Natural killer cell (primary cell): ENCODE results near the gene STAT6. TPM values are rescaled to one million over a fixed set of nuclear protein-coding genes. Genes with fewer than 3 reads are reported as not detected.
"Not testable (repeated sequence)": the region's sequence is repeated elsewhere in the genome, so short reads cannot be mapped to it uniquely, and the experiment has no call there.

ENCODE experiments used
- ATAC-seq, 3 donors: fragments of 150-1000 bp in 2 of 3; fragments of 200-7000 bp in 1 of 3; cut with Tn5 transposase; 1 replicate in 1 of 3; 2 replicates in 2 of 3; pipeline ENCODE4 v1.10.0; 2021; ENCODE audit warnings: mild to moderate bottlenecking in 2 of 3, moderate library complexity in 2 of 3
- DNase-seq, 2 donors: peaks; one replicate each; pipeline versions ENCODE4 v3.0.0 to v3.0.0-alpha.2; 2013 to 2021; ENCODE audit warnings: mixed read lengths in 1 of 2
- H3K27ac ChIP-seq: one replicate; pipeline ENCODE4 v1.5.1; 2013; ENCODE audit warnings: mild to moderate bottlenecking, low read length
- H3K27me3 ChIP-seq: one replicate; pipeline ENCODE4 v1.6.1; 2013; ENCODE audit warnings: low read length; ENCODE audit not compliant: control insufficient read depth, insufficient read depth
- H3K36me3 ChIP-seq: one replicate; pipeline ENCODE4 v1.6.1; 2013; ENCODE audit warnings: low read length; ENCODE audit not compliant: control insufficient read depth, insufficient read depth
- H3K4me1 ChIP-seq: one replicate; pipeline ENCODE4 v1.6.1; 2013; ENCODE audit warnings: low read length; ENCODE audit not compliant: control insufficient read depth, insufficient read depth
- H3K4me3 ChIP-seq: one replicate; pipeline ENCODE4 v1.5.1; 2013; ENCODE audit warnings: low read length
- H3K9me3 ChIP-seq: one replicate; pipeline ENCODE4 v1.6.1; 2013; ENCODE audit warnings: low read length; ENCODE audit not compliant: control insufficient read depth, insufficient read depth
- H3K27ac Mint-ChIP-seq, 2 donors: one replicate each; pipeline ENCODE4 v1.8.0; 2022; ENCODE audit warnings: mild to moderate bottlenecking in 2 of 2, mixed read lengths in 2 of 2, moderate library complexity in 1 of 2
- H3K27me3 Mint-ChIP-seq, 2 donors: one replicate each; pipeline ENCODE4 v1.8.0; 2022; ENCODE audit warnings: low read depth in 2 of 2, mixed read lengths in 2 of 2
- H3K36me3 Mint-ChIP-seq: one replicate; pipeline ENCODE4 v1.8.0; 2022; ENCODE audit warnings: mixed read lengths
- H3K4me1 Mint-ChIP-seq, 2 donors: one replicate each; pipeline ENCODE4 v1.8.0; 2022; ENCODE audit warnings: mixed read lengths in 2 of 2
- H3K4me3 Mint-ChIP-seq: one replicate; pipeline ENCODE4 v1.8.0; 2022; ENCODE audit warnings: mild to moderate bottlenecking, moderate library complexity, mixed read lengths
- H3K9me3 Mint-ChIP-seq, 2 donors: one replicate each; pipeline ENCODE4 v1.8.0; 2022; ENCODE audit warnings: mixed read lengths in 2 of 2
- CTCF ChIP-seq: fragments of 200-600 bp; IDR thresholded peaks from one replicate; pipeline ENCODE4 v1.8.0; 2022; ENCODE audit warnings: antibody characterized with exemption
- WGBS: methylation state at CpG from one replicate; pipeline ENCODE4 v1.1.7; 2013; ENCODE audit warnings: missing lambda C conversion rate; ENCODE audit not compliant: insufficient coverage; 5-methylcytosine and 5-hydroxymethylcytosine counted together
- intact Hi-C: fragments of 100-400 bp; cut with micrococcal nuclease; formaldehyde crosslinking; loops from one replicate; pipeline ENCODE4 v1.14.2; 2022
- total RNA-seq, 4 donors: library from RNA; stranded (reverse); fragments of 120-200 nt in 1 of 4; gene quantifications; one replicate each; pipeline versions ENCODE4 v1.2.3 to v1.2.4, GENCODE V29; 2013 to 2022

The STAT6 gene
- total RNA-seq, 3 donors from 2014 or later (not counting 1 experiment from before 2014, with no cell fraction given): 277 to 340 (median 319) TPM

- H3K9me3 ChIP-seq: no peaks in the 10 kb centered on the region
- H3K4me1 ChIP-seq: no peaks in the 10 kb centered on the region
- H3K4me3 Mint-ChIP-seq: no peak overlapping the region
- peaks cover 7% of the 10 kb centered on the region for H3K36me3 Mint-ChIP-seq
- H3K27me3 Mint-ChIP-seq: no peaks in the 10 kb centered on the region
- no peaks in the 10 kb centered on the region for H3K4me1 Mint-ChIP-seq
- no peaks in the 10 kb centered on the region for H3K9me3 Mint-ChIP-seq
- no peak overlapping the region for H3K4me3 ChIP-seq
- no peak for ATAC-seq
- WGBS: 74% methylated on average over 1 of the region's 1 CpG
- no peaks in the 10 kb centered on the region for H3K27me3 ChIP-seq
- no peak for DNase-seq
- H3K27ac Mint-ChIP-seq: no peak overlapping the region
- no peak for TF ChIP-seq CTCF
- H3K36me3 ChIP-seq: peaks cover 12% of the 10 kb centered on the region
- intact Hi-C loops: no loop called here
- H3K27ac ChIP-seq: no peak overlapping the region
Measured at GRCh38 chr12:57058454-57058853, 52.7 kb downstream of the STAT6 start.

GRCh38 chr12:57057067-57057751 lies 54.0 kb downstream of the STAT6 start:
- no peaks in the 10 kb centered on the region for H3K27me3 Mint-ChIP-seq
- peaks cover 12% of the 10 kb centered on the region for H3K36me3 ChIP-seq
- H3K27ac Mint-ChIP-seq: no peak overlapping the region
- no peak overlapping the region for H3K4me3 ChIP-seq
- WGBS: 100% methylated on average over 5 of the region's 6 CpGs
- no peaks in the 10 kb centered on the region for H3K9me3 ChIP-seq
- no peaks in the 10 kb centered on the region for H3K9me3 Mint-ChIP-seq
- no peak overlapping the region for H3K4me3 Mint-ChIP-seq
- no peak overlapping the region for H3K27ac ChIP-seq
- ATAC-seq (no peak), DNase-seq (no peak)
- H3K4me1 Mint-ChIP-seq: no peaks in the 10 kb centered on the region
- H3K36me3 Mint-ChIP-seq: peaks cover 7% of the 10 kb centered on the region
- H3K4me1 ChIP-seq: no peaks in the 10 kb centered on the region
- no peak for TF ChIP-seq CTCF
- no peaks in the 10 kb centered on the region for H3K27me3 ChIP-seq
- intact Hi-C loops: no loop called here

- Mint-ChIP-seq H3K4me3 (no peak overlapping the region), H3K27me3 (peaks cover 0 to 7% of the 10 kb centered on the region in 2 donors), H3K27ac (no peak overlapping the region), H3K4me1 (peaks cover 6% of the 10 kb centered on the region in 2 donors), H3K9me3 (no peaks in the 10 kb centered on the region), H3K36me3 (peaks cover 7% of the 10 kb centered on the region)
- no peaks in the 10 kb centered on the region for H3K9me3 ChIP-seq
- DNase-seq (no peak), ATAC-seq (no peak)
- peaks cover 12% of the 10 kb centered on the region for H3K36me3 ChIP-seq
- peaks cover 6% of the 10 kb centered on the region for H3K4me1 ChIP-seq
- H3K27me3 ChIP-seq: no peaks in the 10 kb centered on the region
- no peak overlapping the region for H3K27ac ChIP-seq
- no peak for TF ChIP-seq CTCF
- intact Hi-C loops: no loop called here
- H3K4me3 ChIP-seq: no peak overlapping the region
- WGBS: 83% methylated on average over 3 of the region's 3 CpGs
Measured at GRCh38 chr12:57055824-57056223, 55.3 kb downstream of the STAT6 start.

GRCh38 chr12:57053901-57054300 lies 57.3 kb downstream of the STAT6 start:
- H3K36me3 ChIP-seq, H3K4me3 Mint-ChIP-seq, intact Hi-C loops, H3K4me3 ChIP-seq, H3K27ac ChIP-seq, H3K27ac Mint-ChIP-seq, H3K36me3 Mint-ChIP-seq, H3K4me1 ChIP-seq, DNase-seq, H3K9me3 Mint-ChIP-seq, ATAC-seq, H3K9me3 ChIP-seq, H3K27me3 ChIP-seq: not testable (repeated sequence)
- WGBS: 90% methylated on average over 3 of the region's 4 CpGs
- Mint-ChIP-seq H3K27me3 (peaks cover 4 to 22% of the 10 kb centered on the region in 2 donors), H3K4me1 (peaks cover 9 to 13% of the 10 kb centered on the region in 2 donors)

- H3K27me3 Mint-ChIP-seq: peaks cover 8 to 26% of the 10 kb centered on the region in 2 donors
- H3K4me3 Mint-ChIP-seq, H3K36me3 ChIP-seq, H3K27me3 ChIP-seq, H3K4me3 ChIP-seq, DNase-seq, H3K9me3 Mint-ChIP-seq, H3K36me3 Mint-ChIP-seq, H3K9me3 ChIP-seq, ATAC-seq, H3K27ac Mint-ChIP-seq, intact Hi-C loops, H3K27ac ChIP-seq: not testable (repeated sequence)
- H3K4me1 Mint-ChIP-seq: peaks cover 9 to 17% of the 10 kb centered on the region in 2 donors
- 100% methylated on average over 1 of the region's 4 CpGs for WGBS
- peaks cover 11% of the 10 kb centered on the region for H3K4me1 ChIP-seq
Measured at GRCh38 chr12:57053146-57053545, 58.0 kb downstream of the STAT6 start.
